Cerebellar nuclear complex (tissue), 1 donor: ENCODE data around the gene SP110.
"Not testable (repeated sequence)": the region's sequence is repeated elsewhere in the genome, so short reads cannot be mapped to it uniquely, and the experiment has no call there.

ENCODE experiments used
- DNase-seq, 2 experiments: peaks; one replicate each; lab custom pipeline; 2025; lab: John Stamatoyannopoulos, UW

SP110 gene

GRCh38 chr2:230124757-230125431 is 94.9 kb downstream of the SP110 start:
- DNase-seq, result no peak

GRCh38 chr2:230124235-230124634 is 95.5 kb downstream of the SP110 start:
- DNase-seq, result no peak

DNA sequence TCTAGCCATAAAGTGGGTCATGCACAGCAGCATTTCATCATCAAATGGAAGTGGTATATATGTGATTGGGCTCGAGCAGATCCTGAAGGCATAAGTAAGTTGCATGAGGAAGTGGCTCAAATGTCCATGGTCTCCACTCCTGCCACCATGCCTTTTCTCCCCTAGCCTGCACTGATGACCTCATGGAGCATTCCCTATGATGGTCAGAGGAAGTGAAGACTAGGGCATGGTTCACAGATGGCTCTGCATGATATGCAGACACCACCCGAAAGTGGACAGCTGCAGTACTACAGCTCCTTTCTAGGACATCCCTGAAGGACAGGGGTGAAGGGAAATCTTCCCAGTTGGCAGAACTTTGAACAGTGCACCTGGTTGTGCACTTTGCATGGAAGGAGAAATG is 99.4 kb downstream of the SP110 start:
- not testable (repeated sequence) for DNase-seq

DNA sequence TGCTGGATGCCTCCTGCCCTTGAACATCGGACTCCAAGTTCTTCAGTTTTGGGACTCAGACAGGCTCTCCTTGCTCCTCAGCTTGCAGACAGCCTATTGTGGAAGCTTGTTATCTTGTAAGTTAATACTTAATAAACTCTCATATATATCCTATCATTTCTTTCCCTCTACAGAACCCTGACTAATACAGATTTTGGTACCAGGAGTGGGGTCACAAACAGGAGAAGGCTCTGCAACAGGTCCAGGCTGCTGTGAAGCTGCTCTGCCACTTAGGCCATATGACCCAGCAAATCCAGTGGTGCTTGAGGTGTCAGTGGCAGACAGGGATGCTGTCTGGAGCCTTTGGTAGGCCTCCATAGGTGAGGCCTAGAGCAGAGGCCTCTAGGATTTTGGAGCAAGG is 100.0 kb downstream of the SP110 start:
- DNase-seq, result not testable (repeated sequence)
